Neuronal stem cell (in vitro differentiated cells): ENCODE measurements around the gene BCL6B. TPM values are rescaled to one million over a fixed set of nuclear protein-coding genes. Genes with fewer than 3 reads are reported as not detected.
"Not testable (repeated sequence)": the region's sequence is repeated elsewhere in the genome, so short reads cannot be mapped to it uniquely, and the experiment has no call there.

Experiments used
- DNase-seq: peaks from one replicate; pipeline ENCODE4 v3.0.0-alpha.2; 2013; ENCODE audit warnings: low spot score
- H2AFZ ChIP-seq: one replicate; pipeline ENCODE4 v1.6.1; 2013; ENCODE audit warnings: mild to moderate bottlenecking, low read length, inconsistent platforms
- H2AK5ac ChIP-seq: 2 replicates; pipeline ENCODE4 v1.6.1; 2013; ENCODE audit warnings: low read depth, mild to moderate bottlenecking, inconsistent platforms, low read length, moderate library complexity, mixed read lengths
- H2BK120ac ChIP-seq: 2 replicates; pipeline ENCODE4 v1.6.1; 2013; ENCODE audit warnings: low read depth, mild to moderate bottlenecking, inconsistent platforms, low read length, moderate library complexity, mixed read lengths
- H2BK12ac ChIP-seq: one replicate; pipeline ENCODE4 v1.6.1; 2013; ENCODE audit warnings: low read length, inconsistent platforms
- H2BK15ac ChIP-seq: 2 replicates; pipeline ENCODE4 v1.6.1; 2013; ENCODE audit warnings: mild to moderate bottlenecking, low read length, inconsistent platforms, mixed read lengths
- H2BK5ac ChIP-seq: one replicate; pipeline ENCODE4 v1.6.1; 2013; ENCODE audit warnings: inconsistent platforms, mild to moderate bottlenecking, low read length, moderate library complexity
- H3K14ac ChIP-seq: one replicate; pipeline ENCODE4 v1.6.1; 2013; ENCODE audit warnings: low read length, inconsistent platforms
- H3K18ac ChIP-seq: 2 replicates; pipeline ENCODE4 v1.6.1; 2013; ENCODE audit warnings: low read length, inconsistent platforms
- H3K23ac ChIP-seq: 2 replicates; pipeline ENCODE4 v1.6.1; 2013; ENCODE audit warnings: low read depth, mild to moderate bottlenecking, mixed read lengths, low read length, inconsistent platforms; ENCODE audit not compliant: poor library complexity
- H3K27ac ChIP-seq: replicated peaks from 3 replicates; pipeline ENCODE4 v1.5.1; 2013; ENCODE audit warnings: low read length, inconsistent platforms
- H3K27me3 ChIP-seq, 3 experiments: 2 replicates each; pipeline ENCODE4 v1.6.1; 2013; ENCODE audit warnings: low read length in 3 of 3, mild to moderate bottlenecking in 2 of 3, inconsistent platforms in 1 of 3, low read depth in 1 of 3, mixed read lengths in 1 of 3, moderate library complexity in 1 of 3; ENCODE audit not compliant: control insufficient read depth in 3 of 3, insufficient read depth in 3 of 3
- H3K36me3 ChIP-seq, 2 donors: replicated peaks in 1 of 2; 2 replicates each; pipeline ENCODE4 v1.6.1; 2013; ENCODE audit warnings: low read length in 2 of 2; ENCODE audit not compliant: control insufficient read depth in 2 of 2, insufficient read depth in 2 of 2
- H3K4ac ChIP-seq: 2 replicates; pipeline ENCODE4 v1.6.1; 2013; ENCODE audit warnings: inconsistent platforms, mild to moderate bottlenecking, low read length, moderate library complexity
- H3K4me1 ChIP-seq, 2 donors: 1 replicate in 1 of 2; 2 replicates in 1 of 2; pipeline ENCODE4 v1.6.1; 2013; ENCODE audit warnings: low read length in 2 of 2, low read depth in 1 of 2; ENCODE audit not compliant: control insufficient read depth in 2 of 2, insufficient read depth in 1 of 2
- H3K4me2 ChIP-seq: one replicate; pipeline ENCODE4 v1.6.1; 2013; ENCODE audit warnings: mild to moderate bottlenecking, low read length, inconsistent platforms; ENCODE audit not compliant: insufficient read depth, poor library complexity, severe bottlenecking
- H3K4me3 ChIP-seq, 2 donors: 2 replicates each; pipeline ENCODE4 v1.5.1; 2013; ENCODE audit warnings: low read length in 2 of 2, mild to moderate bottlenecking in 2 of 2, inconsistent platforms in 1 of 2, moderate library complexity in 1 of 2
- H3K79me1 ChIP-seq: one replicate; pipeline ENCODE4 v1.6.1; 2013; ENCODE audit warnings: low read depth, mild to moderate bottlenecking, inconsistent platforms, low read length, moderate library complexity
- H3K9ac ChIP-seq: one replicate; pipeline ENCODE4 v1.6.1; 2013; ENCODE audit warnings: mild to moderate bottlenecking, low read depth, low read length, inconsistent platforms; ENCODE audit not compliant: poor library complexity
- H3K9me3 ChIP-seq, 2 donors: replicated peaks in 1 of 2; 2 replicates each; pipeline versions ENCODE3 to v1.6.1; 2013; ENCODE audit warnings: low read length in 2 of 2, mild to moderate bottlenecking in 2 of 2, inconsistent platforms in 1 of 2, low read depth in 1 of 2, mixed read lengths in 1 of 2, moderate library complexity in 1 of 2; ENCODE audit not compliant: control insufficient read depth in 2 of 2, insufficient read depth in 1 of 2
- H4K8ac ChIP-seq: one replicate; pipeline ENCODE4 v1.6.1; 2013; ENCODE audit warnings: low read depth, mild to moderate bottlenecking, inconsistent platforms, low read length, moderate library complexity
- H4K91ac ChIP-seq: one replicate; pipeline ENCODE4 v1.6.1; 2013; ENCODE audit warnings: low read length, low read depth, mild to moderate bottlenecking, inconsistent platforms; ENCODE audit not compliant: poor library complexity
- WGBS, 2 donors: extraction: QIAGEN DNeasy Blood & Tissue Kit; methylation state at CpG; one replicate each; pipeline ENCODE4 v1.1.7; 2013; ENCODE audit warnings: missing lambda C conversion rate in 2 of 2, mixed read lengths in 1 of 2; ENCODE audit not compliant: insufficient read length in 2 of 2, insufficient replicate concordance in 1 of 2; ENCODE audit errors: extremely low coverage in 2 of 2; 5-methylcytosine and 5-hydroxymethylcytosine counted together
- polyA plus RNA-seq, 2 experiments: library from polyadenylated mRNA; stranded (reverse); fragments of 200-250 nt; gene quantifications; one replicate each; pipeline ENCODE4 v1.2.3, GENCODE V29; 2013

The BCL6B gene
- polyA plus RNA-seq (2013, experiment 1 of 2), result 3.1 TPM
- polyA plus RNA-seq (2013, experiment 2 of 2), result 2.8 TPM

GRCh38 chr17:7022781-7023571 lies at the start of gene BCL6B:
TSS of gene BCL6B (plus strand) at chr17:7023050. CDS start at chr17:7023672, 622 bp downstream.
- H2BK15ac ChIP-seq, result peak within 1 kb of the TSS; percentile 21
- no peak within 1 kb of the TSS for H2BK5ac ChIP-seq
- peak within 1 kb of the TSS; percentile 97 for H2AFZ ChIP-seq
- peak within 1 kb of the TSS; percentile 61 for H3K4me2 ChIP-seq
- H3K36me3 ChIP-seq, result no peaks in the 10 kb centered on the region
- H3K9me3 ChIP-seq, result peaks cover 0 to 8% of the 10 kb centered on the region in 2 donors
- H3K23ac ChIP-seq, result peak within 1 kb of the TSS; percentile 65
- no peak for DNase-seq
- H3K4me1 ChIP-seq, result peaks cover 6 to 10% of the 10 kb centered on the region in 2 donors
- no peak within 1 kb of the TSS for H3K14ac ChIP-seq
- peak within 1 kb of the TSS; percentile 27 to 62 for H3K4me3 ChIP-seq
- peak within 1 kb of the TSS; percentile 38 for H3K4ac ChIP-seq
- peak within 1 kb of the TSS; percentile 31 for H2BK120ac ChIP-seq
- H3K9ac ChIP-seq, result peak within 1 kb of the TSS; percentile 72
- peak within 1 kb of the TSS; percentile 91 for H3K18ac ChIP-seq
- H3K27ac ChIP-seq, result no peak within 1 kb of the TSS
- H4K8ac ChIP-seq, result no peak within 1 kb of the TSS
- H4K91ac ChIP-seq, result no peak within 1 kb of the TSS
- peaks cover 1% of the 10 kb centered on the region for H3K79me1 ChIP-seq
- peak within 1 kb of the TSS; percentile 94 for H2AK5ac ChIP-seq
- WGBS, 2 donors, result no CpG with 5 or more reads among the region's 47 CpGs
- peaks cover 13 to 55% (median 35%) of the 10 kb centered on the region in 3 experiments for H3K27me3 ChIP-seq
- H2BK12ac ChIP-seq, result peak within 1 kb of the TSS; percentile 8

DNA sequence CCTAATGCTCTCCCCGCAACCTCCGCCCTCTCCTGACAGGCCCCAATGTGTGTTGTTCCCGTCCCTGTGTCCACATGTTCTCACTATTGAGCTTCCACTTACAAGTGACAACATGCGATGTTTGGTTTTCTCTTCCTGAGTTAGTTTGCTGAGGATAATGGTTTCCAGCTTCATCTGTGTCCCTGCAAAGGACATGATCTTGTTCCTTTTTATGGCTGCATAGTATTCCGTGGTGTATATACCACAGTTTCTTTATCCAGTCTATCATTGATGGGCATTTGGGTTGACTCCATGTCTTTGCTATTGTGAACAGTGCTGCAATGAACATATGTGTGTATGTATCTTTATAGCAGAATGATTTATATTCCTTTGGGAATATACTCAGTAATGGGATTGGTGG lies 43.4 kb upstream of the BCL6B start:
- H3K27me3 ChIP-seq, DNase-seq, H2AK5ac ChIP-seq, H3K4ac ChIP-seq, H3K9me3 ChIP-seq, H3K9ac ChIP-seq, H3K79me1 ChIP-seq, H2AFZ ChIP-seq, H3K14ac ChIP-seq, H2BK15ac ChIP-seq, H3K4me1 ChIP-seq, H4K8ac ChIP-seq, H3K18ac ChIP-seq, H3K36me3 ChIP-seq, H3K27ac ChIP-seq, H3K23ac ChIP-seq, H3K4me2 ChIP-seq, H2BK12ac ChIP-seq, H4K91ac ChIP-seq, H3K4me3 ChIP-seq, H2BK120ac ChIP-seq, H2BK5ac ChIP-seq: not testable (repeated sequence)
- WGBS, 2 donors, result no CpG with 5 or more reads among the region's 5 CpGs

DNA sequence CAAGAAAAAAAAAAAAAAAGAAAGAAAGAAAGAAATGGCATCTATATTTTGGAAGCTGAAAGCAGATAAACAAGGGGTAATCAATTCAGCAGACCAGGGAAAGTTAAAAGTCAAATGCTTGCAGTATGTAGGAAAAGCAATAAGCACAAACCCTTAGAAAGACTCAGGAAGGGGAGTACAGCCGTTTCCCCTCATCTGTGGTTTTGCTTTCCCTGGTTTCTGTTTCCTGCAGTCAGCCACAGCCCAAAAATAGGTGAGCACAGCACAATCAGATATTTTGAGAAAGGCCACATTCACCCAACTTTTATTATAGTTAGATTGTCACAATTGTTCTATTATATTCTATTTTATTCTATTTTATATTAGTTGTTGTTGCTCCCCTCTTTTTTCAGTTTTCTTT lies 41.4 kb upstream of the BCL6B start:
- Histone ChIP-seq H3K4me1 (no peaks in the 10 kb centered on the region), H3K9me3 (no peaks in the 10 kb centered on the region), H3K36me3 (no peaks in the 10 kb centered on the region), H2AK5ac (no peak overlapping the region), H3K27me3 (no peaks in the 10 kb centered on the region), H3K27ac (no peak overlapping the region), H3K4ac (no peak overlapping the region), H3K4me2 (no peak overlapping the region), H4K8ac (no peak overlapping the region), H3K14ac (no peak overlapping the region), H2BK12ac (no peak overlapping the region), H2BK120ac (no peak overlapping the region), H2AFZ (no peak overlapping the region), H3K18ac (no peak overlapping the region), H3K23ac (no peak overlapping the region), H2BK15ac (no peak overlapping the region), H3K79me1 (no peaks in the 10 kb centered on the region), H3K9ac (no peak overlapping the region), H4K91ac (no peak overlapping the region), H2BK5ac (no peak overlapping the region), H3K4me3 (no peak overlapping the region)
- whole genome bisulfite sequencing, 2 donors, result no CpG with 5 or more reads among the region's 1 CpG
- no peak for DNase-seq

GRCh38 chr17:6985266-6985665 lies 37.6 kb upstream of the BCL6B start:
- WGBS, 2 donors, result no CpG with 5 or more reads among the region's 4 CpGs
- H3K23ac ChIP-seq, result no peak overlapping the region
- H3K14ac ChIP-seq, result no peak overlapping the region
- no peaks in the 10 kb centered on the region for H3K4me1 ChIP-seq
- no peak overlapping the region for H2AFZ ChIP-seq
- no peak overlapping the region for H2BK15ac ChIP-seq
- H2BK12ac ChIP-seq, result no peak overlapping the region
- H3K36me3 ChIP-seq, result no peaks in the 10 kb centered on the region
- no peak overlapping the region for H3K4me2 ChIP-seq
- no peak for DNase-seq
- no peak overlapping the region for H3K4ac ChIP-seq
- no peak overlapping the region for H2BK120ac ChIP-seq
- no peak overlapping the region for H2AK5ac ChIP-seq
- no peak overlapping the region for H3K4me3 ChIP-seq
- H3K27me3 ChIP-seq, result no peaks in the 10 kb centered on the region
- H3K9me3 ChIP-seq, result no peaks in the 10 kb centered on the region
- no peak overlapping the region for H3K9ac ChIP-seq
- no peak overlapping the region for H4K8ac ChIP-seq
- no peaks in the 10 kb centered on the region for H3K79me1 ChIP-seq
- H3K27ac ChIP-seq, result no peak overlapping the region
- no peak overlapping the region for H4K91ac ChIP-seq
- no peak overlapping the region for H3K18ac ChIP-seq
- no peak overlapping the region for H2BK5ac ChIP-seq
